ENCODE results near the gene PMF1.
A peak's percentile ranks its signal among the peaks of the same experiment; 100 is the strongest.

Gene PMF1

DNA sequence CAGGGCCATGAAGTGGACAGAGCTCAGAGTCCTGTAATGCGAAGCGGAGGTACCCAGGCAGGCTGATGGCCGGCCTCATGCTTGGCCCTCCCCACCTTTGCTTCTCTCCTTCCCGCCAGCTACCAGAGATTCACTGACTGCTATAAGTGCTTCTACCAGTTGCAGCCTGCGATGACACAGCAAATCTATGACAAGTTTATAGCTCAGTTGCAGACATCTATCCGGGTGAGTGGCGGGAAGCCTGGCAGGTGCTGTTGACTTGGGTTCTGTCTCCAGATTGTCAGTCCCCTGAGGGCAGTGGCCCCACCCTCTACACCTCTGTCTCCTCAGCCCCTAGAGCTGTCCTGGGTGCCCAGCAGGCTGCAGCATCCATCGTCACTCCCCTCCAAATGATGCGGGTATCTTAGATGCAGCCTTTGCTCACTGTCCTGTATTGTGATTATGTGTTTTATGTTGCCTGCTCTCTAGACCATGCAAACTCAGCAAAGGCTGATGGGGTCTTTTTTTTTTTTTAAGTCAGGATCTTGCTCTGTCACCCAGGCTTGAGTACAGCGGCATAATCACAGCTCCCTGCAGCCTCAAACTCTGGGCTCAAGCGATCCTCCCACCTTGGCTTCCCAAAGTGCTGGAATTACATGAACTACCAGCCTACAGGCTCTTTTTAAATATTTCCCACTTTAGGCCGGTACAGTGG is 19.5 kb downstream of the PMF1 start:
- DNase-seq (no peak), ATAC-seq (replicated peaks) (no peak)
- peaks cover 66% of the 10 kb centered on the region for H3K36me3 Mint-ChIP-seq (ENCODE audit: insufficient read depth)
- H3K27ac Mint-ChIP-seq: no peak overlapping the region
- H3K4me1 Mint-ChIP-seq (ENCODE audit: low read depth in 2 of 2): no peaks in the 10 kb centered on the region
- no peaks in the 10 kb centered on the region for H3K27me3 Mint-ChIP-seq
- H3K4me3 Mint-ChIP-seq: no peak overlapping the region
- no peaks in the 10 kb centered on the region for H3K9me3 Mint-ChIP-seq

DNA sequence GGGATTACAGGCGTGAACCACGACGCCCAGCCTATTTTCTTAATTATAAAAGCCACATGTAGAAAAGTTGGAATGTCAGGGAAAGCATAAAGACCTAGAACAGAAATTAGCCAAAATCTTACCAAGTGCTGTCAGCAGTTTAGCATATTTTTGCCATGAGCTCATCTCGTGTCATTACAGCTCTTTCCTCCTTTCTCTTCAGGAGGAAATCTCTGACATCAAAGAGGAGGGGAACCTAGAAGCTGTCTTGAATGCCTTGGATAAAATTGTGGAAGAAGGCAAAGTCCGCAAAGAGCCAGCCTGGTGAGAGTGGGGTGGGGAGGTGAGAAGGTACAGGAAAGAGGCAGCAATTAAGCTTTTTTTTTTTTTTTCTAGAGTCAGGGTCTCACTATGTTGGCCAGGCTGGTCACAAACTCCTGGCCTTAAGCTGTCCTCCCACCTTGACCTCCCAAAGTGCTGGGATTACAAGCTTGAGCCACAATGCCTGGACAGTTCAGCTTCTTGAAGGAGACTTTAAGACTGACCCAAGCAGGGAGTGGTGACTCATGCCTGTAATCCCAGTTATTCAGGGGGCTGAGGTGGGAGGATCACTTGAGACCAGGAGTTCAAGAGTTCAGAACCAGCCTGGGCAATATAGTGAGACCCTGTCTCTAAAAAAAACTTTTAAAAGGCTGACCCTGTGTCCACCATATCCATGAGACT is 20.8 kb downstream of the PMF1 start:
- DNase-seq (no peak), ATAC-seq (replicated peaks) (no peak)
- H3K27me3 Mint-ChIP-seq: no peaks in the 10 kb centered on the region
- no peak overlapping the region for H3K27ac Mint-ChIP-seq
- no peaks in the 10 kb centered on the region for H3K9me3 Mint-ChIP-seq
- no peaks in the 10 kb centered on the region for H3K4me1 Mint-ChIP-seq (ENCODE audit: low read depth in 2 of 2)
- peaks cover 65% of the 10 kb centered on the region for H3K36me3 Mint-ChIP-seq (ENCODE audit: insufficient read depth)
- no peak overlapping the region for H3K4me3 Mint-ChIP-seq

DNA sequence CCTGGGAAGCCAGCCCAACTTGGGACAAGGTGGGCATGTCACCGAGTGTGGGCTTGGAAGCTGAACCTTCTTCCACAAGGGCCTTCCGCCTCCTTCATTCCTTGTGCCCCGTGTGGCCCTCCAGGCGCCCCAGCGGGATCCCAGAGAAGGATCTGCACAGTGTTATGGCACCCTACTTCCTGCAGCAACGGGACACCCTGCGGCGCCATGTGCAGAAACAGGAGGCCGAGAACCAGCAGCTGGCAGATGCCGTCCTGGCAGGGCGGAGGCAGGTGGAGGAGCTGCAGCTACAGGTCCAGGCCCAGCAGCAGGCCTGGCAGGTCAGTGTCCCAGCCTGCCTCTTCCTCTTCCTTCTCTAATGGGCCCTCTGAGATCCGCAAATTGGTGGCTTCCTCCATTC is 23.4 kb downstream of the PMF1 start:
- Mint-ChIP-seq H3K4me3 (no peak overlapping the region), H3K9me3 (no peaks in the 10 kb centered on the region), H3K27me3 (no peaks in the 10 kb centered on the region), H3K4me1 (ENCODE audit: low read depth in 2 of 2) (peaks cover 0 to 8% of the 10 kb centered on the region in 2 donors), H3K27ac (peak overlapping the region in 1 of 2 donors; percentile 13), H3K36me3 (ENCODE audit: insufficient read depth) (peaks cover 52% of the 10 kb centered on the region)
- no peak for ATAC-seq (replicated peaks)
- no peak for DNase-seq

DNA sequence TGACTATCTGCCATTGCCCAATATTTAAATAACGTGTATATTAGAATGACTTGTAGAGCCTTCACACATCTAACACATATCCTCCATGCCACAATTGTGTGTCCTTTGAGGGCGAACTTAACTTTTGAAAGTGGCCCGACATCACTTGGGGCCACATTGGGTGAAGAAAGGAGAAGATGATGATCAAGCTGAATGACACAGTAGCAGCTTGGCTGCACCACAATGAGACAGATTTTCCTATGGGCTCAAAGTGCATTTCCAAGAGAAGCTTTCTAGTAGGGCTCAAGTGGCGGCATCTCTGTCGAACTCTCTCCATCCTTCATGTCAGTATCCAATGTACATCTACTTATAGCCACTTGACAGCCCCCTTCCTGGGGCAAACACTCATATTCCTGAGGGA is 25.4 kb downstream of the PMF1 start:
- Mint-ChIP-seq H3K4me3 (no peak overlapping the region), H3K27ac (no peak overlapping the region), H3K9me3 (no peaks in the 10 kb centered on the region), H3K27me3 (no peaks in the 10 kb centered on the region), H3K36me3 (ENCODE audit: insufficient read depth) (peaks cover 48% of the 10 kb centered on the region), H3K4me1 (ENCODE audit: low read depth in 2 of 2) (peaks cover 0 to 8% of the 10 kb centered on the region in 2 donors)
- ATAC-seq (replicated peaks) (no peak), DNase-seq (no peak)

DNA sequence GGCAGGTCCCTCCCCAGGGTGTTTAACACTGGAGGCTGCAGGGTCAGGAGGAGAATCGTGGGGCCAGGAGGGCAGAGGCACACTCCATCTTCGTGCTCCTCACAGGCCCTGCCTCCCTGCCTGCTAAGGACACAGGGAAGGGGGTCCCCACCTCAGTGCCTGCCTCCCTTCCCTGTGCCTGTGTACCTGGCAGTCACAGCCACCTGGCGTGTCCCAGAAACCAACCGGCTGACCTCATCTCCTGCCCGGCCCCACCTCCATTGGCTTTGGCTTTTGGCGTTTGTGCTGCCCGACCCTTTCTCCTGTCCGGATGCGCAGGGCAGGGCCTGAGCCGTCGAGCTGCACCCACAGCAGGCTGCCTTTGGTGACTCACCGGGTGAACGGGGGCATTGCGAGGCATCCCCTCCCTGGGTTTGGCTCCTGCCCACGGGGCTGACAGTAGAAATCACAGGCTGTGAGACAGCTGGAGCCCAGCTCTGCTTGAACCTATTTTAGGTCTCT is 28.6 kb downstream of the PMF1 start:
- Mint-ChIP-seq H3K27ac (no peak overlapping the region), H3K4me3 (no peak overlapping the region), H3K4me1 (ENCODE audit: low read depth in 2 of 2) (peaks cover 15 to 23% of the 10 kb centered on the region in 2 donors), H3K36me3 (ENCODE audit: insufficient read depth) (peaks cover 46% of the 10 kb centered on the region), H3K27me3 (no peaks in the 10 kb centered on the region), H3K9me3 (no peaks in the 10 kb centered on the region)
- no peak for DNase-seq
- ATAC-seq (replicated peaks): no peak

DNA sequence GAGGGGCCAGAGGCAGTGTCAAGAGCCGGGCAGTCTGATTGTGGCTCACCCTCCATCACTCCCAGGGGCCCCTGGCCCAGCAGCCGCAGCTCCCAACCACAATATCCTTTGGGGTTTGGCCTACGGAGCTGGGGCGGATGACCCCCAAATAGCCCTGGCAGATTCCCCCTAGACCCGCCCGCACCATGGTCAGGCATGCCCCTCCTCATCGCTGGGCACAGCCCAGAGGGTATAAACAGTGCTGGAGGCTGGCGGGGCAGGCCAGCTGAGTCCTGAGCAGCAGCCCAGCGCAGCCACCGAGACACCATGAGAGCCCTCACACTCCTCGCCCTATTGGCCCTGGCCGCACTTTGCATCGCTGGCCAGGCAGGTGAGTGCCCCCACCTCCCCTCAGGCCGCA is 29.1 kb downstream of the PMF1 start, which contains the start of gene BGLAP:
Gene BGLAP (plus strand): TSS at position 259 of the 400 bp plus-strand sequence. CDS start 48 bp downstream, at position 307.
- H3K9me3 Mint-ChIP-seq: no peaks in the 10 kb centered on the region
- peak within 1 kb of the TSS; percentile 13 to 71 for H3K27ac Mint-ChIP-seq
- H3K4me3 Mint-ChIP-seq: no peak within 1 kb of the TSS
- peaks cover 15 to 23% of the 10 kb centered on the region in 2 donors for H3K4me1 Mint-ChIP-seq (ENCODE audit: low read depth in 2 of 2)
- H3K36me3 Mint-ChIP-seq (ENCODE audit: insufficient read depth): peaks cover 44% of the 10 kb centered on the region
- no peaks in the 10 kb centered on the region for H3K27me3 Mint-ChIP-seq
- no peak for DNase-seq
- no peak for ATAC-seq (replicated peaks)

DNA sequence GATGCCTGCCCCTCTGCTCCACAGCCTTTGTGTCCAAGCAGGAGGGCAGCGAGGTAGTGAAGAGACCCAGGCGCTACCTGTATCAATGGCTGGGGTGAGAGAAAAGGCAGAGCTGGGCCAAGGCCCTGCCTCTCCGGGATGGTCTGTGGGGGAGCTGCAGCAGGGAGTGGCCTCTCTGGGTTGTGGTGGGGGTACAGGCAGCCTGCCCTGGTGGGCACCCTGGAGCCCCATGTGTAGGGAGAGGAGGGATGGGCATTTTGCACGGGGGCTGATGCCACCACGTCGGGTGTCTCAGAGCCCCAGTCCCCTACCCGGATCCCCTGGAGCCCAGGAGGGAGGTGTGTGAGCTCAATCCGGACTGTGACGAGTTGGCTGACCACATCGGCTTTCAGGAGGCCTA is 29.9 kb downstream of the PMF1 start:
- peak overlapping the region; percentile 13 to 71 for H3K27ac Mint-ChIP-seq
- H3K36me3 Mint-ChIP-seq (ENCODE audit: insufficient read depth): peaks cover 40% of the 10 kb centered on the region
- ATAC-seq (replicated peaks) (no peak), DNase-seq (no peak)
- no peaks in the 10 kb centered on the region for H3K27me3 Mint-ChIP-seq
- H3K9me3 Mint-ChIP-seq: no peaks in the 10 kb centered on the region
- peaks cover 15 to 26% of the 10 kb centered on the region in 2 donors for H3K4me1 Mint-ChIP-seq (ENCODE audit: low read depth in 2 of 2)
- no peak overlapping the region for H3K4me3 Mint-ChIP-seq

DNA sequence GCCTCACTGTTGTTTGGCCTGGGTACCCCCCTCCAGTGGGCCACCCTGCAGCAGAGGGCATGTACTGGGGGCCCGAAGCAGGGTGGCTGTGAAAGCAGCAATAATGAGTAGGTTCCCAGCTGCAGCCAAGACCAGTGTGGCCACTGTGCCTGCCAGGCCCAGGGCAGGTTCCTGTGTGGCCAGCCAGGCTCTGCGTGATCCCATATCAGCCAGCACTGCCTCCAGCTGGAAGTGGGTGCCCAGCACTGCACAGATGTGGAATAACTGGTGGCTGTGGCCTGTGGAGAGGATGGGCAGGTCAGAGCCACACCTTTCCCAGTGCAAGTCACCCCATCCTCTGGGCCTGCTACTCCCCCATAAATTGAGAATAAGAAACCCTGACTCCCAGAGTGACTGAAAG is 31.3 kb downstream of the PMF1 start:
- Mint-ChIP-seq H3K4me3 (peak overlapping the region; percentile 90), H3K4me1 (ENCODE audit: low read depth in 2 of 2) (peaks cover 15 to 26% of the 10 kb centered on the region in 2 donors), H3K36me3 (ENCODE audit: insufficient read depth) (peaks cover 39% of the 10 kb centered on the region), H3K27ac (peak overlapping the region in 1 of 2 donors; percentile 70), H3K9me3 (no peaks in the 10 kb centered on the region), H3K27me3 (no peaks in the 10 kb centered on the region)
- DNase-seq (no peak), ATAC-seq (replicated peaks) (no peak)

DNA sequence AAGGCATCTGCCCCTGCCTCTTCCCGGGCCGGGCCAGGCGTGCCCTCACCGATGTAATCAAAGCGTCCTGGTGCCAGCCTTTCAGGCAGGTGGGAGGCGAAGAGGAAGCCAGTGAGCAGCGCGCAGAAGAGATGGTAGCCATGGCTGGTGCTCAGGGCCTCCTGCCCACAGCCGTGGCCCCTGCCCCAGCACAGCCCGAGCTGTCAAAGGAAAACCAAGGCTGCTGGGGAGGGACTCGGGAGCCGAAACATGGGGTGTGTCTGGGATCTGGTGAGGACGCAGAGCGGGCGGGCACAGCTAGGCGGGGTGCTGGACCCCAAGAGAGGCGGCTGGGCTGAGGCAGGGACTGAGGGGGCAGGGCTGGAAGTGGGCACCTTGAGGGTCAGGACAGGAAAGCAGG is 31.9 kb downstream of the PMF1 start:
- ATAC-seq (replicated peaks) (no peak), DNase-seq (no peak)
- Mint-ChIP-seq H3K27ac (peak overlapping the region; percentile 70 to 86), H3K36me3 (ENCODE audit: insufficient read depth) (peaks cover 37% of the 10 kb centered on the region), H3K4me3 (peak overlapping the region; percentile 90), H3K4me1 (ENCODE audit: low read depth in 2 of 2) (peaks cover 15 to 24% of the 10 kb centered on the region in 2 donors), H3K9me3 (no peaks in the 10 kb centered on the region), H3K27me3 (no peaks in the 10 kb centered on the region)

DNA sequence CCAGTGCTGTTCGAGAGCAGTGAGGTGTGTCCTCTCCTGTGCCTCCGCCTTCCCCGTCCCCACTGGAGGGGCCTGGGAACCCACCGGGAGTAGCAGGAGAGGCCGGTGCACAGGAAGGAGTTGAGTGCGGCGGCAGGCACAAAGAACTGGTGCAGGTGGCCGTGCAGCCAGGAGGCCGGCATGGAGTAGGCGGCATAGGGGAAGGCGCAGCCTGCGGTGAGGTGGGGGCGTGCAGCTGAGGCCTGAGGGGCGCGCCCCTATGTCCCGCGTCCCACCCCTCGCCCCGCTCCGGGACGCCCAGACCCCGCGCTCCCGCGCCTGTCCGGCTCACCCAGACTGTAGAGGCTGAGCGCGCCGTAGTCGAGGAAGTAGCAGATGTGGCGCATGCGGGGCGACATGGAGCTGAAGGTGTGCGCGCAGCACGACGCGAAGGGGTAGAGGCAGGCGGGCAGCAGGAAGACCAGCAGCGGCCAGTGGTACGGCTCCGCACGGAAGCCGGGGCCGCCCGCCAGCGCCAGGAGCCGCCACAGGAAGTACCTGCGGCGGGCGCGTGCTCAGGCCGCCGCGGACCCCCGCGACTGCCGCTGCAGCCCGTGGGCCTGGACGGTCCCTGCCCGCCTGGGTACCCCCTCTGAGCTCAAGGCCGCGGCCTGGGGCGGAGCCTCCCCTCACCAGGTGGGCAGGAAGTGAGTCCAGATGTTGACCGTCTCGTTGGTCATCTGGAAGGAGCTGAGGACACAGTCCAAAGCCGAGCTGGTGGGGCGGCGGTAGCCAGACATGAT is 32.8 kb downstream of the PMF1 start:
- H3K36me3 Mint-ChIP-seq (ENCODE audit: insufficient read depth): peaks cover 40% of the 10 kb centered on the region
- ATAC-seq (replicated peaks) (peak; percentile 82), DNase-seq (peak; percentile 27 to 33 (median 30))
- no peaks in the 10 kb centered on the region for H3K27me3 Mint-ChIP-seq
- H3K4me3 Mint-ChIP-seq: peak overlapping the region; percentile 90
- H3K4me1 Mint-ChIP-seq (ENCODE audit: low read depth in 2 of 2): peaks cover 15 to 21% of the 10 kb centered on the region in 2 donors
- peak overlapping the region; percentile 70 to 86 for H3K27ac Mint-ChIP-seq
- no peaks in the 10 kb centered on the region for H3K9me3 Mint-ChIP-seq

DNA sequence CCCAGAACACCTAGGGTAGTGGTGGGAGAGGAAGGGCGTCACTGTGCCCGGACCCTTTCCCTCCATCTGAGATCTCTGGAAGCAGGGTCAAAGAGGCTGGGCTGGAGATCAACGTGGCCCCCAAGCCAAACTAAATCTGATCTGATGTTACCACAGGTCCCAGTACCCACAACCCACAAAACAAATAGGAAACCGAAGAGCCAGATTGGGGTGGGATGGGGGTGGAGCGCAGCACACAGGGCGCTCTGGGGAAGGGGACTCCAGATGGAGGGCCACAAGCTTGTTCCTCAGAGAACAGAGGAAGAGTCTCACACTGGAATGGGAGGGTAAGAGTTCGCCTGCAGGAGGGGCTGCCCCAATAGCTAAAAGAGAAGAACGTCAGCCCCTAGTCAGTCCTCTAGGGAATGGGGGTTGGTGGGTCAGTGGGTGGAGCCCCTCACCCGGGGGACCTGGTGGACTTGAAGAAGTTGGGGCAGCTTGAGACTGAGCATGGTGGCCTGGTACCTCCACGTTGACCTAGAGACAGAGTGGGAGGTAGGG is 33.5 kb downstream of the PMF1 start:
- Mint-ChIP-seq H3K4me3 (peak overlapping the region; percentile 90), H3K9me3 (no peaks in the 10 kb centered on the region), H3K27me3 (no peaks in the 10 kb centered on the region), H3K27ac (peak overlapping the region in 1 of 2 donors; percentile 41), H3K4me1 (ENCODE audit: low read depth in 2 of 2) (peaks cover 15 to 18% of the 10 kb centered on the region in 2 donors), H3K36me3 (ENCODE audit: insufficient read depth) (peaks cover 45% of the 10 kb centered on the region)
- ATAC-seq (replicated peaks) (no peak), DNase-seq (no peak)

DNA sequence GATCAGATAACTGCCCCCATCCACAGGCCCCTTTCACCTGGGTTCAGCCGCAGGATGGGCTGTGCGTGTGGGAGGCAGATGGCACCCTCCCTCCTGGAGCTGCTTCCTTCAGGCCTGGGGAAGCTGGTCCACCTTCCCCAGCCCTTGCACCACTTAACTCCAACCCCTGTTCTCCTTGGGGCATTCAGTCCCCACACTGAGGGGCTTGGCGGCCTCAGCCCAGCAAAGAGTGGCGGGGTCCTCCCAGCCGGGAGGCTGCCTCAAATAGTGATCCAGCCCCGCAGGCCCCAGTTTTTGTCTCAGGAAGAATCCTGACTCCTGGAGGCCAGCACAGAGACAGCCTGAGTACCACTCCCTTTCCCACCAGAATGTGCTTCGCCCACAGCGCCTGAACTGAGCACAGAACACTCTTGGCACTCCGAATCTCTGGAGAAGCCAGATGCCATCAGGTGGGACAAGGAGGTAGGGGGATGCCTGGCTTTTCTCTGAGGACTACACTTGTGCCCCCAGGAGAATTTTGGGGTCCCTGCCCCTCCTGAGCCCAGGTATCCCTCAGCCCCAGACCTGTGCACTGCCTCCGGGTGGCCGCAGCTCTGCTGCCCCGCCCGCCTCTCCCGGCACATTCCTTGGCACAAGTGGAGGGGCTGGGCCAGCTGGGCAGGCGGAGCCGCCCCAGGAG is 34.1 kb downstream of the PMF1 start:
- peak overlapping the region in 1 of 2 donors; percentile 60 for H3K27ac Mint-ChIP-seq

More for the DNA sequence above, 34.1 kb downstream of the PMF1 start:
- Mint-ChIP-seq H3K4me1 (ENCODE audit: low read depth in 2 of 2) (peaks cover 15 to 18% of the 10 kb centered on the region in 2 donors), H3K4me3 (peak overlapping the region in 1 of 2 donors; percentile 41), H3K36me3 (ENCODE audit: insufficient read depth) (peaks cover 39% of the 10 kb centered on the region), H3K9me3 (no peaks in the 10 kb centered on the region), H3K27me3 (no peaks in the 10 kb centered on the region)
- ATAC-seq (replicated peaks): no peak
- DNase-seq: no peak

All from effector memory CD8-positive, alpha-beta T cell (primary cell).